Measurements from ENCODE around the gene SPEF1.

GRCh38 chr20:3820048-3820900 lies 39.0 kb upstream of the SPEF1 start, which contains the start of gene AP5S1:
- TF ChIP-seq, protein P1, sequence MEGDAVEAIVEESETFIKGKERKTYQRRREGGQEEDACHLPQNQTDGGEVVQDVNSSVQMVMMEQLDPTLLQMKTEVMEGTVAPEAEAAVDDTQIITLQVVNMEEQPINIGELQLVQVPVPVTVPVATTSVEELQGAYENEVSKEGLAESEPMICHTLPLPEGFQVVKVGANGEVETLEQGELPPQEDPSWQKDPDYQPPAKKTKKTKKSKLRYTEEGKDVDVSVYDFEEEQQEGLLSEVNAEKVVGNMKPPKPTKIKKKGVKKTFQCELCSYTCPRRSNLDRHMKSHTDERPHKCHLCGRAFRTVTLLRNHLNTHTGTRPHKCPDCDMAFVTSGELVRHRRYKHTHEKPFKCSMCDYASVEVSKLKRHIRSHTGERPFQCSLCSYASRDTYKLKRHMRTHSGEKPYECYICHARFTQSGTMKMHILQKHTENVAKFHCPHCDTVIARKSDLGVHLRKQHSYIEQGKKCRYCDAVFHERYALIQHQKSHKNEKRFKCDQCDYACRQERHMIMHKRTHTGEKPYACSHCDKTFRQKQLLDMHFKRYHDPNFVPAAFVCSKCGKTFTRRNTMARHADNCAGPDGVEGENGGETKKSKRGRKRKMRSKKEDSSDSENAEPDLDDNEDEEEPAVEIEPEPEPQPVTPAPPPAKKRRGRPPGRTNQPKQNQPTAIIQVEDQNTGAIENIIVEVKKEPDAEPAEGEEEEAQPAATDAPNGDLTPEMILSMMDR (conservative IDR thresholded peaks at IDR 0.05) = peak; percentile 98
- TF ChIP-seq ZFX (IDR thresholded peaks at IDR 0.05) = peak; percentile 95
